Lower leg skin (tissue), 3 donors: ENCODE measurements around the gene NR6A1.

Experiments
- POLR2A ChIP-seq, 2 donors: fragments of 450-650 bp; IDR thresholded peaks; one replicate each; pipeline ENCODE4 v1.6.1; 2016 to 2017; ENCODE audit warnings: antibody characterized with exemption in 2 of 2, mild to moderate bottlenecking in 1 of 2, moderate library complexity in 1 of 2
- TF ChIP-seq, protein P1 (sequence below), 3 donors: fragments of 450-650 bp; IDR thresholded peaks; one replicate each; pipeline ENCODE4 v1.5.1; 2016; ENCODE audit warnings: antibody characterized with exemption in 3 of 3, mild to moderate bottlenecking in 3 of 3, moderate library complexity in 2 of 3

DNA sequence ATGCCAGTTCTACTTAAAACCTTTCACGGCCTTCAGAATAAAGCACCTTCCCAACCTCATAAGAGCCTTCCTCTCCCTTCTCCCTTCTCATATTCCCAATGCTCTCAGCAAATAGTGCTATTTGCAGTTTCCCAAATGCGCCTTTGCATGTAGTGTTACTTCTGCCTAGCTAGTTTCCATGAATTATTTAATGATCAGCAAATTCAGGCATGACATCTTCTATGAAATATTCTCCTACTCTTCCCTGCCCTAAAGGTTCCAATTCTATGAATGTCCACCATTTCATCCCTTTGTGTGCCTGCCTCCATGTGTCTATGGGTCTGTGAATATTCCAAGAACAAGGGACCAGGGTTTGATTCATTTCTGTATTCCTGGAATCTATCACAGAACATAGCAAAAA lies 165.1 kb downstream of the NR6A1 start:
- TF ChIP-seq POLR2A (IDR thresholded peaks at IDR 0.05) = no peak
- TF ChIP-seq, protein P1, sequence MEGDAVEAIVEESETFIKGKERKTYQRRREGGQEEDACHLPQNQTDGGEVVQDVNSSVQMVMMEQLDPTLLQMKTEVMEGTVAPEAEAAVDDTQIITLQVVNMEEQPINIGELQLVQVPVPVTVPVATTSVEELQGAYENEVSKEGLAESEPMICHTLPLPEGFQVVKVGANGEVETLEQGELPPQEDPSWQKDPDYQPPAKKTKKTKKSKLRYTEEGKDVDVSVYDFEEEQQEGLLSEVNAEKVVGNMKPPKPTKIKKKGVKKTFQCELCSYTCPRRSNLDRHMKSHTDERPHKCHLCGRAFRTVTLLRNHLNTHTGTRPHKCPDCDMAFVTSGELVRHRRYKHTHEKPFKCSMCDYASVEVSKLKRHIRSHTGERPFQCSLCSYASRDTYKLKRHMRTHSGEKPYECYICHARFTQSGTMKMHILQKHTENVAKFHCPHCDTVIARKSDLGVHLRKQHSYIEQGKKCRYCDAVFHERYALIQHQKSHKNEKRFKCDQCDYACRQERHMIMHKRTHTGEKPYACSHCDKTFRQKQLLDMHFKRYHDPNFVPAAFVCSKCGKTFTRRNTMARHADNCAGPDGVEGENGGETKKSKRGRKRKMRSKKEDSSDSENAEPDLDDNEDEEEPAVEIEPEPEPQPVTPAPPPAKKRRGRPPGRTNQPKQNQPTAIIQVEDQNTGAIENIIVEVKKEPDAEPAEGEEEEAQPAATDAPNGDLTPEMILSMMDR (IDR thresholded peaks at IDR 0.05) = no peak
